HEK293 (cell line): ENCODE data around the gene DICER1.

ENCODE experiments used
- CTCF ChIA-PET: fragments of 350-600 bp; formaldehyde crosslinking; extraction: SDS; loops from one replicate; lab custom pipeline; 2021; ENCODE audit warnings: antibody characterized with exemption; lab: Yijun Ruan, JAX
- POLR2A ChIA-PET: fragments of 300-600 bp; formaldehyde crosslinking; extraction: SDS; loops from one replicate; lab custom pipeline; 2020; ENCODE audit warnings: antibody characterized with exemption, inconsistent platforms; lab: Yijun Ruan, JAX
- H3K27ac ChIP-seq: fragments of 200-500 bp; sonication (Bioruptor generic); 2 replicates; pipeline ENCODE4 v1.5.1; 2014; ENCODE audit warnings: low read depth, low read length, control low read depth, inconsistent platforms; ENCODE audit errors: extremely low read depth
- H3K36me3 ChIP-seq, 2 experiments: fragments of 200-500 bp in 1 of 2; sonication (Bioruptor generic) in 1 of 2; 1 replicate in 1 of 2; 2 replicates in 1 of 2; pipeline ENCODE4 v1.5.1; 2014 to 2017; ENCODE audit warnings: inconsistent platforms in 2 of 2, low read length in 2 of 2; ENCODE audit not compliant: control insufficient read depth in 2 of 2, insufficient read depth in 1 of 2
- H3K4me1 ChIP-seq: fragments of 200-500 bp; sonication (Bioruptor generic); 2 replicates; pipeline ENCODE4 v1.5.1; 2014; ENCODE audit warnings: mild to moderate bottlenecking, low read length, inconsistent platforms; ENCODE audit not compliant: control insufficient read depth, insufficient read depth
- H3K4me3 ChIP-seq: 2 replicates; pipeline ENCODE4 v1.5.1; 2011; ENCODE audit warnings: low read depth, mild to moderate bottlenecking, control low read depth, low read length, moderate library complexity
- H3K9me3 ChIP-seq: fragments of 200-500 bp; sonication (Bioruptor generic); 2 replicates; pipeline ENCODE4 v1.5.1; 2014; ENCODE audit warnings: low read depth, low read length, inconsistent platforms; ENCODE audit not compliant: control insufficient read depth, insufficient read depth
- BCL6B ChIP-seq: fragments of 450-650 bp; formaldehyde crosslinking; IDR thresholded peaks from 2 replicates; pipeline ENCODE4 v1.5.1; 2017; ENCODE audit warnings: missing biosample characterization, missing genetic modification characterization
- GLIS1 ChIP-seq: fragments of 450-650 bp; formaldehyde crosslinking; IDR thresholded peaks from 2 replicates; pipeline ENCODE4 v1.5.1; 2016; ENCODE audit warnings: missing biosample characterization, missing genetic modification characterization
- YY2 ChIP-seq: fragments of 450-650 bp; formaldehyde crosslinking; IDR thresholded peaks from 2 replicates; pipeline ENCODE4 v1.5.1; 2016; ENCODE audit warnings: missing biosample characterization, missing genetic modification characterization
- ZFHX2 ChIP-seq: fragments of 450-650 bp; formaldehyde crosslinking; conservative IDR thresholded peaks from 2 replicates; pipeline ENCODE4 v1.5.1; 2016; ENCODE audit warnings: missing biosample characterization, missing genetic modification characterization
- ZNF350 ChIP-seq: fragments of 450-650 bp; formaldehyde crosslinking; IDR thresholded peaks from 2 replicates; pipeline ENCODE4 v1.5.0; 2017; ENCODE audit warnings: missing biosample characterization, mild to moderate bottlenecking, missing genetic modification characterization
- ZNF354C ChIP-seq: fragments of 450-650 bp; formaldehyde crosslinking; IDR thresholded peaks from 2 replicates; pipeline ENCODE4 v1.5.1; 2016; ENCODE audit warnings: missing biosample characterization, missing genetic modification characterization, low read depth, borderline replicate concordance
- ZNF391 ChIP-seq: fragments of 450-650 bp; formaldehyde crosslinking; IDR thresholded peaks from 2 replicates; pipeline ENCODE4 v1.5.1; 2016; ENCODE audit warnings: low read depth, missing biosample characterization, missing genetic modification characterization, borderline replicate concordance
- ZNF404 ChIP-seq: fragments of 450-650 bp; formaldehyde crosslinking; IDR thresholded peaks from 2 replicates; pipeline ENCODE4 v1.5.1; 2017; ENCODE audit warnings: missing biosample characterization, missing genetic modification characterization
- ZNF449 ChIP-seq: fragments of 450-650 bp; formaldehyde crosslinking; IDR thresholded peaks from 2 replicates; pipeline ENCODE4 v1.5.1; 2017; ENCODE audit warnings: missing biosample characterization, mild to moderate bottlenecking, missing genetic modification characterization, moderate library complexity
- ZNF521 ChIP-seq: fragments of 450-650 bp; formaldehyde crosslinking; IDR thresholded peaks from 2 replicates; pipeline ENCODE4 v1.5.1; 2017; ENCODE audit warnings: missing biosample characterization, mild to moderate bottlenecking, missing genetic modification characterization
- ZNF529 ChIP-seq: fragments of 450-650 bp; formaldehyde crosslinking; IDR thresholded peaks from 2 replicates; pipeline ENCODE4 v1.5.1; 2017; ENCODE audit warnings: missing genetic modification characterization, missing biosample characterization; ENCODE audit not compliant: insufficient replicate concordance
- ZNF571 ChIP-seq: fragments of 450-650 bp; formaldehyde crosslinking; IDR thresholded peaks from 2 replicates; pipeline ENCODE4 v1.5.0; 2017; ENCODE audit warnings: missing biosample characterization, missing genetic modification characterization
- ZNF747 ChIP-seq: fragments of 450-650 bp; formaldehyde crosslinking; IDR thresholded peaks from 2 replicates; pipeline ENCODE4 v1.5.1; 2016; ENCODE audit warnings: missing biosample characterization, missing genetic modification characterization
- ZNF777 ChIP-seq: fragments of 450-650 bp; formaldehyde crosslinking; IDR thresholded peaks from 2 replicates; pipeline ENCODE4 v1.5.1; 2017; ENCODE audit warnings: missing biosample characterization, missing genetic modification characterization, borderline replicate concordance
- ZNF830 ChIP-seq: fragments of 450-650 bp; IDR thresholded peaks from 2 replicates; pipeline ENCODE4 v1.5.0; 2018; ENCODE audit warnings: missing biosample characterization, missing genetic modification characterization, low read depth, mild to moderate bottlenecking, moderate library complexity
- ZSCAN30 ChIP-seq: fragments of 450-650 bp; IDR thresholded peaks from 2 replicates; pipeline ENCODE4 v1.5.1; 2018; ENCODE audit warnings: missing biosample characterization, mild to moderate bottlenecking, missing genetic modification characterization, moderate library complexity
- ZXDB ChIP-seq: fragments of 450-650 bp; formaldehyde crosslinking; IDR thresholded peaks from 2 replicates; pipeline ENCODE4 v1.5.1; 2016; ENCODE audit warnings: missing biosample characterization, missing genetic modification characterization
- TF ChIP-seq, protein P1 (sequence below): fragments of 450-650 bp; formaldehyde crosslinking; IDR thresholded peaks from 2 replicates; pipeline ENCODE4 v1.5.0; 2017; ENCODE audit warnings: missing biosample characterization, missing genetic modification characterization, borderline replicate concordance

DICER1 gene

GRCh38 chr14:95055318-95055717 lies 102.0 kb downstream of the DICER1 start (continued):
- TF ChIP-seq ZNF529 (tag by site-specific recombination): no peak
- TF ChIP-seq ZNF747 (tag by site-specific recombination): no peak
- TF ChIP-seq ZNF449: no peak
- TF ChIP-seq ZNF350 (tag by site-specific recombination): no peak
- TF ChIP-seq, protein P1, sequence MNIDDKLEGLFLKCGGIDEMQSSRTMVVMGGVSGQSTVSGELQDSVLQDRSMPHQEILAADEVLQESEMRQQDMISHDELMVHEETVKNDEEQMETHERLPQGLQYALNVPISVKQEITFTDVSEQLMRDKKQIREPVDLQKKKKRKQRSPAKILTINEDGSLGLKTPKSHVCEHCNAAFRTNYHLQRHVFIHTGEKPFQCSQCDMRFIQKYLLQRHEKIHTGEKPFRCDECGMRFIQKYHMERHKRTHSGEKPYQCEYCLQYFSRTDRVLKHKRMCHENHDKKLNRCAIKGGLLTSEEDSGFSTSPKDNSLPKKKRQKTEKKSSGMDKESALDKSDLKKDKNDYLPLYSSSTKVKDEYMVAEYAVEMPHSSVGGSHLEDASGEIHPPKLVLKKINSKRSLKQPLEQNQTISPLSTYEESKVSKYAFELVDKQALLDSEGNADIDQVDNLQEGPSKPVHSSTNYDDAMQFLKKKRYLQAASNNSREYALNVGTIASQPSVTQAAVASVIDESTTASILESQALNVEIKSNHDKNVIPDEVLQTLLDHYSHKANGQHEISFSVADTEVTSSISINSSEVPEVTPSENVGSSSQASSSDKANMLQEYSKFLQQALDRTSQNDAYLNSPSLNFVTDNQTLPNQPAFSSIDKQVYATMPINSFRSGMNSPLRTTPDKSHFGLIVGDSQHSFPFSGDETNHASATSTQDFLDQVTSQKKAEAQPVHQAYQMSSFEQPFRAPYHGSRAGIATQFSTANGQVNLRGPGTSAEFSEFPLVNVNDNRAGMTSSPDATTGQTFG (tag by site-specific recombination): no peak
- TF ChIP-seq ZSCAN30: no peak

- POLR2A ChIA-PET: no interaction called here
- Histone ChIP-seq H3K27ac (no peak overlapping the region), H3K9me3 (no peaks in the 10 kb centered on the region), H3K36me3 (no peaks in the 10 kb centered on the region), H3K4me3 (no peak overlapping the region), H3K4me1 (no peaks in the 10 kb centered on the region)
- TF ChIP-seq ZNF404 (no peak), ZFHX2 (no peak), ZXDB (no peak), ZNF529 (tag by site-specific recombination) (no peak), YY2 (tag by site-specific recombination) (no peak), ZNF830 (tag by site-specific recombination) (no peak), ZNF777 (tag by site-specific recombination) (no peak), GLIS1 (tag by site-specific recombination) (peak; percentile 58), ZNF391 (tag by site-specific recombination) (no peak)
- CTCF ChIA-PET: interaction anchor here (0.6 kb wide), 1 partner anchor 42 kb away, joined by 3 read pairs; no protein-coding TSS in a partner anchor
Measured at GRCh38 chr14:95054346-95055280, 102.7 kb downstream of the DICER1 start.

- no peak overlapping the region for H3K4me3 ChIP-seq
- H3K36me3 ChIP-seq: no peaks in the 10 kb centered on the region
- TF ChIP-seq ZNF521 (no peak), ZNF354C (tag by site-specific recombination) (no peak), BCL6B (tag by site-specific recombination) (no peak), ZNF404 (no peak), ZNF571 (no peak)
- TF ChIP-seq, all 188 proteins: peak for 0
- ChIA-PET POLR2A (no interaction called here), CTCF (interaction anchor here (0.6 kb wide), 1 partner anchor 503 kb away, joined by 3 read pairs; no protein-coding TSS in a partner anchor)
- H3K27ac ChIP-seq: no peak overlapping the region
- no peaks in the 10 kb centered on the region; the same call in 1 of the 2 replicates for H3K4me1 ChIP-seq
- H3K9me3 ChIP-seq: no peaks in the 10 kb centered on the region
Measured at GRCh38 chr14:95052016-95052585, 105.2 kb downstream of the DICER1 start.
